HG03342 (cell line): ENCODE results near the gene HEY2.

Experiments used
- ATAC-seq: cut with Tn5 transposase; IDR thresholded peaks from one replicate; pipeline ENCODE4 v1.9.1; 2021; ENCODE audit warnings: mild to moderate bottlenecking, moderate library complexity; ENCODE audit not compliant: unreplicated experiment

HEY2 gene

DNA sequence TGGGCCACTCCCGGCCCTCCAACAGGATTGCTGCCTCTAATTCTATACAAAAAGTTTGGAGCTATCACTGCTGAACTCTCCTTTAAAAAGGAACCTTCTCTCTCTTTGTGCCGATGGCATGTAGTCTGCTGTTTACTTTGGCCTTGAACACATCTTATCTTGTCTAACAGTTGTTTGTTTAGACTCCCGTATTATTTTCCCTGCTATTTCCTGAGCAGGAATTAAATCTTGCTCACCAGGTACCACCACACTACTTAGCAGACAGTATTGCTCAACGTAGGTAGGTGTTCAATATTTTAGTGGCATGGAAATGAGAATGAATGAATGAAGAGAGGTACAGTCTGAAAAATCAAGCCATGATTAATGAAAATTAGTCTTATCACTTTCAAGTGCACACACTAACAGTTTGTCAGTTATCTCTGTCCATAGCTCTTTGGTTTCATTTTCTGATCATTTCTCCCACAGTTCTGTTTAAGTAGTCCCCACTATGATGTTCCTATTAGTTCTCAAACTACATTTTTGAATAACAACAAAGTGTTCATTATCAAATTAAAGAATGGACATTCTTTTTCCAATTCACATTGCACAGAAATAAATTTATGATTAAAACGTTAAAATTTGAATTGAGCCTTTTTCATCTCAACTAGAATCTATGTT lies 6.8 kb upstream of the HEY2 start:
- no peak for ATAC-seq

DNA sequence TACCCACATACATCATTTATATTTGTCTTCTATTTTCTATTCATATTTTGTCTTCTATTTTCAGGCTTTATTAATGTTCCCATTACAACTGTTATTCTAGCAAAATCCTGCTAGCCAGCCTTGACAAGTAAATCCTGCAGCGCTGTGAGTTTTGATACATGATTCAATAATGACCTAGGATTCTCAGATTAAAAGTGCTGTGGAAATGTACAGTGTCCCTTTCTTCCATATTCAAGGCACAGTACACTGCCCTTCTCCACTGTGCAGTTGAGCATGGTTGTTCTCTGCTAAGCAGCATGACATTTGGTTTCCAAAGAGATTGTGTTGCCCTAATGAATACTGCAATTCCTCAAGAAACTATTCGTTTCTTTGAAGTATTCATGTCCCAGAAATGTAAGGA lies 5.8 kb upstream of the HEY2 start:
- no peak for ATAC-seq

DNA sequence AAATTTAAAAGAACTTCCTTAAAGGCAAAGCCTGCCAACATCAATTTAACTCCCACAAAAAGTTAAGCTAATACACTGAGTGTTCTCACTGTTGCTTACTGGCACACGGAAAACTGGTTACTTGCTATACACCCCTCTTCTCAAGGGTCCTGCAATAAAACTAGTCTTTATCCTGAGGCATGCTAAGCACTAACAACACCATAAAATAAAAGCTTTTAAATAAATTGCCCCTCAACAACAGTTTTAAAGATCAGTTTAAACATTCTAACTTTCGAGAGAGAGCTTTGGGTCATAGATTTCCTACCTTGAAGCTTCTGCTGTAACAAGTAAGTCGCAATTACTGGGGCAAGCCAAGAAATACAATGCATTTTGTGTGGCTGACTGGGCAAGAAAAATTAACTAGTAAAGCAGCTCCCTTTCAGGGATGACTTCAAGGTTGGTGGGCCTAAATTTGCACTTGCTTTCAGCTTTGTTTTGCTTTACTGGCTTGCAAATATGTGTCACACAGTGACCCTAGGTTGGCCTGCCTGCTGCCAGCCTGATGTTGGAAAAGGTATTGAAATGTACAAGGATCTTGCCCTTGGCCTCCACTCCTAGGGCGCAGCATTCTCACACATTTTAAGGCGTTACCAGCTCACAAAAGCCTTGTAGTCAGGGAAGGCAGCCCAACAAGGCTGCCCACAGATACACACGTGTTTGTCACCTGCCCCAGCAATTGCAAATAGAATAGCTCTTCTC lies 4.0 kb upstream of the HEY2 start:
- ATAC-seq: no peak

DNA sequence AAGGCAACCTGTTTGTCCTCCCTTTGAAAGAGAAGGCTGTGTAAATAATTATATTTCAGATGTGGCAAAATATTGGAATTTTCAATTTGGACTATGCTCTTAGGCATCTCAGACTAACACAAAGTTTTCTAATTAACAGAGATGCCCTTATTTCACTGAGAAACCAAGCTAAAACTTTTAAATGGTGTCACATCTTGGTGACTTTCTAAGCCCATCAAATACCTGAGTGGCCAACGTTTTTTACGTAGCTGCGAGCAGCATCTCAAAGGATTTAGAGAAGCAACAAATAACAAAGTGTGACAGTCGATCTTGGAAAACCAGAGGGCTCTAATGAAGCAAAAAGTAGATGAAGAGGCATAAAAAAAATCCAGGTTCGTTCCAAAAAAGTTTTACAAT lies 3.4 kb upstream of the HEY2 start:
- ATAC-seq: no peak

DNA sequence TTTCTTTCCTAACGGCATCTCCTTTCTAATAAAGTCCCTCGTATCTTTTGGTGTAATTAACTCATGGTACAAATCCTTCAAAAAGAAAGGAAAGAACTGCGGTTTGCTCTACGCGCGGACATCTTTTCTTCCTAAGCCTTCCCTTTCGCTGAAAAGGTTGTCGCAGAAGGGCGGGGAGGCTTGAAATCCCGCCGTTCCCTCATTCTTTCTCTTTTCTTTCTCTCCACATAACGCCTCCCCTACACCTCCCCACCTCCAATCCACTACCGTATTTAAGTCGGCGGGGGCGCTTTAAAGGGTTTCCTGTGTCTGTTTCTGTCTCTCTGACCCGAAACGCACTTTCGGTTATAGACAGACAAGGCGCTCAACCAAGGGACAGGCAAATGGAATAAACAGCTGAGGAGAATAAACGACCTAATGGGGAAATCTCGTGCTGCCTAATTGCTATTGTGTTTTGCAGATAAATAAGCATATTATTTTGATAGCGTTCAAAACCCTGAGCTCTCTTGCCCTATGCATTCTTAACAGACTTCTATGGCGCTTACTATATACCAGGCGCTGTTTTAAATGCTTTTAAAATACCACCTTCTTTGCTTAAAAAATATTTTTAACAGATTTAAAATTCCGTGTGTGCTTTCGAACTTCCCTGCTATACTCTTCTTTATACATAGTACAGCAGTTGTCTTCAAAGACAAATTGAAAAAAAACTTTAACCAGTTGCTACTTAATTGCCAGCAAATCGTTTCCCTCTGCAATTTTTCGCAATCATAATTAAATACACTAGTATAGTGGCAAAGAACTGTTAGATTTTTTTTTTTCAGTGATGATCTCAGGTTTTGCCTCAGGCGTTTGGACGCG lies 2.5 kb upstream of the HEY2 start:
- peak; percentile 62 for ATAC-seq

DNA sequence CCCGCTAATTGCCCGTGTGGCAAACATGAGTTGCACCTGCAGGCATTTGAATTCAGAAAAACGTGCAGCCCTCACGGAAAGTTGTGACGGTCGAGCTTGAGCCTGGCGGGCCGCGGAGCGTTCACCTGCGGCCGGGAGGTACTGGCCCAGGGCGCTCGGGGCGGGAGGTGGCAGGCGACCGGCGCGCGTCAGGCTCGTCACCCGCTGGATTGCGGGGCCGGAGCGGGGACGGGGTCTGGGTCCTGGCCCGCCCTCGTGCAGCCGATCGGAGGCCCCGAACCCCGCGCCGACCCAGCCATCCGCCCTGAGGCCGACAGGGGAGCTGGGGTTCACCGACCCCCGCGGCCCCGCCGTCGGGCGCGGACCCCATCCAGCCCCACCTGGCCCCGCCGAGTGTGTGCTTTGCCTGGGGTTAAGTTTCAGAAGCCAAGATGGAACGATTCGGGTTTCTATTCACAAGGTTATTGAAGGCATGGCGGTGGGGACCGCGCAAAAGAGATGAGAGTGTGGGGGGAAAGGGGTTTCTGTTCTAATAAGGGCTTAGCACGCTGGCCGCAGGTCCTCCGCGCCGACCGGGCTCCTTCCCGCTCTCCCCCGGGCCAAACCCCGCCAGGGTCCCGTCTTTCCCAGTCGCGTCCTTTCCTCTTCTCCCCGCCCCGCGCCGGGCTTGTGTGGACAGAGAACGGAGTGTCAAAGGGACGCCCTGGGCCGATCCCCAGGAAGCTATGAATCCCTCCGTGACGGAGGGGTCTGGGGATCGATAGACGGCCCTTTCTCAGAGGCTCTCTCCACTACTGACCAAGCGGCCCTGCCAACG lies 1.6 kb upstream of the HEY2 start:
- ATAC-seq: no peak

DNA sequence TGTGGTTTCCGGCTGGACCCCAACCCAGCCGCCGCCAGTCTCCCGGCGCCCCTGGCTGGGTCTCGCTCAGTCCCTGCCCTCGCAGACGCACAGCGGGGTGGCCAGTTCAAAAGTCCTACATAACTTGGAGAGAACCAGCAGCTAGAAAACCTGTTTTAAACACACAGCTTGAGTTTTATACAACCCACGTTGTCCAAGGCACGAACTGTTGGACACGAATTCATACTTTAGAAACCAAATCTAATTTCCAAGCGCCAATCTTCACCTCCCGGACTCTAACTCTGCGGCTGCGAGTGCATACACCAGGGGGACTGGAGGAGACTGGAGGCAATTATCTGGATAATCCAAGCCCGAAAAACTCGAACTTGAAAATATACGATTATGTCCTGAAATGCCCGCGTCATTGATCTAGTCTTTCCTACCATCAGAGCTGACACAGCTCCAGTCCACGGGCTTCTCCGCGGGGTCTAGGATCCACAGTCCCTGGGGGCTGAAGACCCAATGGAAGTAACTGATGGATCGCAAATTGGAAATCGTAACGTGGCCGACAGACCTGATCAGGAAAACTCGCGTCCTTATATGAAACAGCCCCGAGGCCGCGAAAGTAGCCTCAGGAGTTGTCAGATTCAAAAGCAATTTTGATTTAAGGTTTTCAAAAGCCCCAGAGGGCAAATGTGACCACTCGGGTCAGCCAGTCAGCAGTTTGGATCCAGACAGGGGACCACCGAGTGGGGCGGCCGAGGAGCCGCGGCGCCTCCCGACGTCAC lies 843 bp upstream of the HEY2 start:
- no peak for ATAC-seq

DNA sequence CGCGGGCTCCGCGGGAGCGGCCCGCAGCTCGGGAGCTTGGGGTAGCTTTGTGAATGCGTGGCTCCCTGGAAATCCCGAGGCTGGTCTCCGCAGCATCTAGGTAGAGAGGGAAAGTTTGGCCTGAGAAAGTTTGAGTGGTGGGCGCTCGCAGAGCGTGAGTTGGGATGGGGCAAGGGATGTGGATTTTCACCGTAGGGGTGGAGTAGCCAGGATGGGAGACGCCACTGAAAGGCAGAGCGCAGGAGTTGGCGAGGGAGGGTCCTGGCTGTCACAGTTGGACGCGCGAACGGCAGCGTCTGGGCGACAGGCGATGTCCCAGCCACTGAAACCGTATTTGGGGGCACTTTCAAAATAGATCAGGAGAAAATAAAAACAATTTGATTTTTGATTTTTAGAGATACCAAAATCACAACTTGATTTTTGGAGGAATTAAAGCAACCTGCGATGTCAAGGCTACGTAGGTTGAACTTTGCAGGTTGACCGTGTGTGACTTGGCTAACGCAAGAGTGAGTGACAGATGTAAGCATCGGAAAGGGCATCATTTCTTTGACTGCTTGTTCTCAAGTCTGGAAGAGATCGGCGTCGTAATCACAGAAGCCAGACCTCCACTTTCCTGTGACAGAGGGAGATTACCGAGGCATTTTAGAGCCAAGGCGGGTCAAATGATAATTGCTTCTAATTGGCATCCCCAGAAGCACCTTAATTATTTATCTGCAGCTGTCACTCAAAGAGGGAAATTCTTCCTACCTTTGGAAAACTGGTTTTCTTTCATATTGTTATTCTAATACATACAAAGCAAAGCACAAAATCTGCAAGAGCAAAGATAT lies 646 bp downstream of the HEY2 start:
- no peak for ATAC-seq

DNA sequence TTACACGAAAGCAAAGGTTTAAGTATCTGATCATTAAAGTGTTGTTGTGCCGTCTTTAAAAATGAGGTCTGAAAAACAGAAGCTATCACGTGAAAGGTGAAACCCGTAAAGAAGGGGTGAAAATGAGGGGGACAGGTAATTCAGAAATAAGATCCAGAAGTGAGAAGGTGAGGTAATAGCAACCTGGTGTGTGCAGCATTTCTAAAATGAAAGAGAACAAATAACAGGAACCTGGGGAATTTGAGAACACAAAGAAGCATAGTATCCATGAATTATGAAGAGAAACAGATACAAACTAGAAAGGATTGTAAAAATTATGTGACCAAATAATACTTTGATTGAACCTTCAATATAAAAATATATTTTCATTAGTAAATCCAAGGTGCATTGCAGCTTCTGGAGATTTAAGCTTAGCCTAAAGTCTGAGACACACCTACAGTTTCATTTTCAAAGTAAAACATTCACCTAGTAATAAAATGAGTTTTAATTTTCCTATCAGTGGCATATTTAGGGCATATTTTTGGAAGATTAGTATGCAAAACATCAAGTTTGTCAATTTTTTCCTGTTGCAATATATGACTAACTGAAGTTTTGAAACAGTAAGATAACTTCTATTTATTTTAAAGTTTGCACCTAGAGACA lies 1.4 kb downstream of the HEY2 start:
- no peak for ATAC-seq

DNA sequence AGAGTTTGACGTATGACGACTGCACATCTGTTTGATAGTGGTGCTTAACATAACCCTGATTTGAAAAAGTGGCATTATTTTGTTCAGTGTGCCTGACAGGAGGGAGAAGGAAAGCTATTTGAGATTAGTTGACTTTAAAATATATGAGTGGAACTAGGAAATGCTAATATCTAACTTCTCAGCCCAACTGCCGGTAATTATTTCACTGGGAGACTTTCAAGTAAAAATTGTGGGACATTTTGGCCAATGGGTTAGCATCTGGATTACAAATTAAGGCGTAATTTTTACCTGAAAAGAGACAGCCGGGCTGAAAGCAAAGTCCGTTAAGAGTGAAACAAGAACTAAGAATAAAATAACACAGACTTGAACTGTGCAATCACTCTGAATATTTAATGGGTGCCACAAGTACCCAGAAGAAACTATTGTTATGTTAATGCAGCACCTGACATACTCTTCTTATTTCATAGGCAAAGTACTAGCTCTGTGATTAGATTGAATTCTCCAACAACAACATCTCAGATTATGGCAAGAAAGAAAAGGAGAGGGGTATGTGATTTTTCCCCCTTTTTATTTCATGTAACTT lies 2.0 kb downstream of the HEY2 start:
- no peak for ATAC-seq

DNA sequence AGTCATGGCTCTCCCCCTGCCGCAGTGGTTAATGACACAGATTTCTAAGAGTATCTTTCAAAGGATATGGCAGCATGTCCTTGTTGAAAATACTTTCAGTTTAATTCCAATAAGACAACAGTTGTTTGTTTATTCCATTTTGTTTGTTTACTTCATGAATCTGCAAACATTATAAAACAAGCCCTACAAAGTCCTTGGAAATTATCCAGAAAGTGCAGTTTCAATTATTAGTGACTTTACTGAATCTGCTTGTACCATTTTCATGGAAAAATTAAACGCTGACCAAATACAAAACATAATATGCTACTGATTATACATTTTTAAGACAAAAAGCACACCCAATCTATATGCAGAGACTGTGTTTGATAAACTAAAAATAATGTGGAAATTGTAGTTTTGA lies 3.3 kb downstream of the HEY2 start:
- ATAC-seq: no peak

DNA sequence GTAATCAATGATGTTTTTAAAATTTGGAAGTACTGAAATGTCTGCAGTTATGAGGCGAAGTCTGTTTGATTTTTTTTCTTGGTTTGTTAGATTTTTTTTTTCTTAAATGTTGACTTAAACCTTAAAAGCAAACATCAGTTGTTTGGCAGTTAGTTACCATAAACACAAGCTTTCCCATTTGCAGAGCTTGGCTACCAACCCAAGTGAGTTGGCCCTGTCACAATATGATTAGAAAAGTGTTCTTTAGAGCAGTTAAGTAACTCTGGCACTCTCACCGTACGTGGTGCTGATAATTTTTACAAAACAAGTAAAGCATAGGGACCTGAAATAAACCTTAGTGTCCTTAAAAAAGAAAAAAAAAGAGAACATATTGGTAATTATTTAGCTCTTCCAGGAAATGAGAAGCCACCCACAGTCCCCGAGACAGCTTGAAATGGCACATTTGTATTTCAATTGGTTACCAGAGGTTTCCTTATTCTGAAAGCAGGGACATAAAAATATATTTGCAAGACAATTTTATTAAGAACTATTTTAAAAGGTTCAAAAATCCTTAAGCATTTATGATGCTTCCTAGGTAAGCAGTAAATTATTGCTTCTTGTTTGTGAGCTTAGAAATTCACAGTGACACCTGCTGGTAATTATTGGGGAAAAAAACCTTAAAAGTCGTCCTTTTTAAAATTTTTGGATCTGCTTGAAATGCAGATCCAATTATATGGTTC lies 3.9 kb downstream of the HEY2 start:
- no peak for ATAC-seq

DNA sequence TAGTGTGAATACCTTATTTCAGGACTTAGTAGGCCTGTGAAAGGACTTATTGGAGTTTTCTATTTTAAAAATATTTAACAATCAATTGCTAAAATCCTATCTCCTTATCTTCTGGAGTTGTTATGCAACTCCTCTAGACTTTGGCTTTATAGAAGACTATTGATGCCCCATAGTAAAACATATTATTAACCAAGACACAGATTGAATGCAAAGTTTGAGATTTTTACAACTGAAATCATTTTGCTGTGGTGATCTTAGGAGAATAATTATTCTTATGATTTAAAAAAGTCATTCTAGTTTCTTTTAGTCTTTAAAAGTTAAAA lies 4.5 kb downstream of the HEY2 start:
- ATAC-seq: no peak

DNA sequence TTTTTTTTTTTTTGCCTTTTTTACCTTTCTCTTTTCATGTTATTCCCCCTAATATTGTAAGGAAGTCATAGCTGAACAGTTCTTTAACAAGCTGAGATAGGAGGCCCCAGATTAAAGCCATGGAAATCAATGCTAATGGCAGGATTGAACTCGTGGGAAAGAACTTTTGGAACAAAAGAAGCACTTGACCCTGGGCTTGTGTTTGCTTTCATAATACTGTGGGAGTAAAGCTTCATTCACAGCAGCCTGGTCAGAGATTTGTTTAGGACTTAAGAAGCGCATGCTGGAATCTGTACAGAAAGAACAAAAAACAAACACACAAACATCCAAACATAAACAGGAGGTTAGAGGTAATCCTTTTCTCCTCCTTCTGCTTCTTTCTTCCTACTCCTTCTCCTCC lies 5.1 kb downstream of the HEY2 start:
- no peak for ATAC-seq

DNA sequence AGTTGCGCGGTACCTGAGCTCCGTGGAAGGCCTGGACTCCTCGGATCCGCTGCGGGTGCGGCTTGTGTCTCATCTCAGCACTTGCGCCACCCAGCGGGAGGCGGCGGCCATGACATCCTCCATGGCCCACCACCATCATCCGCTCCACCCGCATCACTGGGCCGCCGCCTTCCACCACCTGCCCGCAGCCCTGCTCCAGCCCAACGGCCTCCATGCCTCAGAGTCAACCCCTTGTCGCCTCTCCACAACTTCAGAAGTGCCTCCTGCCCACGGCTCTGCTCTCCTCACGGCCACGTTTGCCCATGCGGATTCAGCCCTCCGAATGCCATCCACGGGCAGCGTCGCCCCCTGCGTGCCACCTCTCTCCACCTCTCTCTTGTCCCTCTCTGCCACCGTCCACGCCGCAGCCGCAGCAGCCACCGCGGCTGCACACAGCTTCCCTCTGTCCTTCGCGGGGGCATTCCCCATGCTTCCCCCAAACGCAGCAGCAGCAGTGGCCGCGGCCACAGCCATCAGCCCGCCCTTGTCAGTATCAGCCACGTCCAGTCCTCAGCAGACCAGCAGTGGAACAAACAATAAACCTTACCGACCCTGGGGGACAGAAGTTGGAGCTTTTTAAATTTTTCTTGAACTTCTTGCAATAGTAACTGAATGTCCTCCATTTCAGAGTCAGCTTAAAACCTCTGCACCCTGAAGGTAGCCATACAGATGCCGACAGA lies 9.9 kb downstream of the HEY2 start:
- no peak for ATAC-seq

DNA sequence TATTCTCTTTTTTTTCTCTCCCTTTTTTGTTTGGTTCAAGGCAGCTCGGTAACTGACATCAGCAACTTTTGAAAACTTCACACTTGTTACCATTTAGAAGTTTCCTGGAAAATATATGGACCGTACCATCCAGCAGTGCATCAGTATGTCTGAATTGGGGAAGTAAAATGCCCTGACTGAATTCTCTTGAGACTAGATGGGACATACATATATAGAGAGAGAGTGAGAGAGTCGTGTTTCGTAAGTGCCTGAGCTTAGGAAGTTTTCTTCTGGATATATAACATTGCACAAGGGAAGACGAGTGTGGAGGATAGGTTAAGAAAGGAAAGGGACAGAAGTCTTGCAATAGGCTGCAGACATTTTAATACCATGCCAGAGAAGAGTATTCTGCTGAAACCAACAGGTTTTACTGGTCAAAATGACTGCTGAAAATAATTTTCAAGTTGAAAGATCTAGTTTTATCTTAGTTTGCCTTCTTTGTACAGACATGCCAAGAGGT lies 10.6 kb downstream of the HEY2 start:
- ATAC-seq: no peak

DNA sequence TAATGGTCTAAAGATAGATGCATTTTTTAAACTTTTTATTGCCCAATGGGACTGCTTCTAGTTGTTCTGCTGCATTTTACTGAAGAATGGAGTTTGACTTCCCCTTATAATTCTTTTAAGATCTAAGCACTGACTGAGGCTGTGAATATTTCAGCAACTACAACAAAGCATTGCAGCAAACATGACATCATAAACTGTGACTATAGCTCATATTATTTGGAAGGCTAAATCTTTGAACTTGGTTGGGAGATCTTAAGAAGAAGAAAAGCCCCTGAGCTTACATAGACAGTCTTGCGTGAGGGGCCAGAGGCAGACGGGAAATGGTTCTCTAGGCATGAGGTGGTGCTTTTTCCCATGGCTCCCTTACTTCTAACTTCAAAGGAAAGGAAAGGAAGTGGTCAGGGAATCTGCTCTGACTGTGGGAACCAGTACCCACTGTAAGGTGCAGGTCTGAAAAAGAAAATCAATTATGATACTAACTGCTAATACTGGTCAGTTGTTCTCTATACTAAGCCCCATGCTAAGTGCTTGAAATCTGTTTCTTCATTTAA lies 14.8 kb downstream of the HEY2 start:
- no peak for ATAC-seq
